DMS53 (cell line): ENCODE measurements around the gene CNRIP1.
"Not testable (repeated sequence)": the region's sequence is repeated elsewhere in the genome, so short reads cannot be mapped to it uniquely, and the experiment has no call there.

ENCODE experiments used
- DNase-seq: peaks from one replicate; lab custom pipeline; 2025; lab: John Stamatoyannopoulos, UW

The CNRIP1 gene

GRCh38 chr2:68319398-68320117 lies at the start of gene CNRIP1:
CNRIP1 (minus strand) TSS chr2:68319949; CDS start chr2:68319400, 549 bp downstream.
- peak; percentile 76 for DNase-seq

- DNase-seq, result no peak
Observed at GRCh38 chr2:68369337-68369734, 49.6 kb upstream of the CNRIP1 start.

GRCh38 chr2:68368654-68369336 lies 49.0 kb upstream of the CNRIP1 start:
- peak; percentile 29 for DNase-seq

GRCh38 chr2:68367953-68368653 lies 48.4 kb upstream of the CNRIP1 start:
- DNase-seq, result no peak

GRCh38 chr2:68366083-68366560 lies 46.4 kb upstream of the CNRIP1 start:
- DNase-seq, result no peak

GRCh38 chr2:68365087-68365486 lies 45.3 kb upstream of the CNRIP1 start, which contains the start of gene PLEK:
PLEK (plus strand) TSS chr2:68365282; CDS start chr2:68365352, 70 bp downstream.
- no peak for DNase-seq

GRCh38 chr2:68363721-68364120 lies 44.0 kb upstream of the CNRIP1 start:
- no peak for DNase-seq

- no peak for DNase-seq
Observed at GRCh38 chr2:68362749-68363148, 43.0 kb upstream of the CNRIP1 start.

- peak; percentile 93 for DNase-seq
Observed at GRCh38 chr2:68362069-68362468, 42.3 kb upstream of the CNRIP1 start.

- DNase-seq, result no peak
Observed at GRCh38 chr2:68359889-68360288, 40.1 kb upstream of the CNRIP1 start.

GRCh38 chr2:68357605-68358337 lies 38.0 kb upstream of the CNRIP1 start:
- peak; percentile 82 for DNase-seq

GRCh38 chr2:68356599-68357239 lies 37.0 kb upstream of the CNRIP1 start:
- no peak for DNase-seq

GRCh38 chr2:68352651-68353391 lies 33.1 kb upstream of the CNRIP1 start:
- no peak for DNase-seq

GRCh38 chr2:68351997-68352396 lies 32.2 kb upstream of the CNRIP1 start:
- no peak for DNase-seq

- not testable (repeated sequence) for DNase-seq
Observed at GRCh38 chr2:68349091-68349490, 29.3 kb upstream of the CNRIP1 start.

GRCh38 chr2:68345129-68345875 lies 25.6 kb upstream of the CNRIP1 start:
- DNase-seq, result no peak

- no peak for DNase-seq
Observed at GRCh38 chr2:68344031-68344430, 24.3 kb upstream of the CNRIP1 start.

GRCh38 chr2:68342470-68342869 lies 22.7 kb upstream of the CNRIP1 start:
- no peak for DNase-seq

- no peak for DNase-seq
Observed at GRCh38 chr2:68341583-68341982, 21.8 kb upstream of the CNRIP1 start.

GRCh38 chr2:68341062-68341329 lies 21.2 kb upstream of the CNRIP1 start:
- DNase-seq, result no peak
